Measurements from ENCODE around the gene IRF3. TPM values are rescaled to one million over a fixed set of nuclear protein-coding genes. Genes with fewer than 3 reads are reported as not detected.

Gene IRF3
- total RNA-seq, 1 experiment from 2014 or later = 65.6 TPM

GRCh38 chr19:49680421-49681351 lies 15.0 kb upstream of the IRF3 start:
- intact Hi-C loops (cut with micrococcal nuclease) = no loop called here
- DNase-seq (ENCODE audit: unreplicated experiment) = peak; percentile 83

GRCh38 chr19:49679771-49680413 lies 14.2 kb upstream of the IRF3 start:
- CTCF ChIA-PET = interaction anchor here (0.6 to 1.0 kb wide), 6 partner anchors 36 to 1287 kb away, joined by 3 to 5 read pairs (median 3); no protein-coding TSS in a partner anchor
- intact Hi-C loops (cut with micrococcal nuclease) = loop anchor here (5.0 to 10.0 kb wide), 3 partner anchors 87 to 175 kb away; partner anchors contain the start of genes AP2A1, PRR12 and PTOV1
- no peak for DNase-seq (ENCODE audit: unreplicated experiment)
- peaks cover 63% of the 10 kb centered on the region for H3K36me3 Mint-ChIP-seq (ENCODE audit: insufficient read depth, unreplicated experiment)
- H3K9me3 Mint-ChIP-seq (ENCODE audit: unreplicated experiment) = no peaks in the 10 kb centered on the region
- H3K27ac Mint-ChIP-seq (ENCODE audit: low read depth, unreplicated experiment) = peak overlapping the region; percentile 46
- H3K27me3 Mint-ChIP-seq (ENCODE audit: insufficient read depth, unreplicated experiment) = no peaks in the 10 kb centered on the region
- POLR2A ChIA-PET = interaction anchor here (0.6 to 8.4 kb wide), 9 partner anchors 15 to 197 kb away, joined by 3 to 121 read pairs (median 8); partner anchors contain the start of genes AKT1S1, AP2A1, BCL2L12 and IRF3
- H3K4me1 Mint-ChIP-seq (ENCODE audit: insufficient read depth, unreplicated experiment) = peaks cover 12% of the 10 kb centered on the region
- BruUV-seq (replicated peaks) = no TSS peak
- TF ChIP-seq, protein P1, sequence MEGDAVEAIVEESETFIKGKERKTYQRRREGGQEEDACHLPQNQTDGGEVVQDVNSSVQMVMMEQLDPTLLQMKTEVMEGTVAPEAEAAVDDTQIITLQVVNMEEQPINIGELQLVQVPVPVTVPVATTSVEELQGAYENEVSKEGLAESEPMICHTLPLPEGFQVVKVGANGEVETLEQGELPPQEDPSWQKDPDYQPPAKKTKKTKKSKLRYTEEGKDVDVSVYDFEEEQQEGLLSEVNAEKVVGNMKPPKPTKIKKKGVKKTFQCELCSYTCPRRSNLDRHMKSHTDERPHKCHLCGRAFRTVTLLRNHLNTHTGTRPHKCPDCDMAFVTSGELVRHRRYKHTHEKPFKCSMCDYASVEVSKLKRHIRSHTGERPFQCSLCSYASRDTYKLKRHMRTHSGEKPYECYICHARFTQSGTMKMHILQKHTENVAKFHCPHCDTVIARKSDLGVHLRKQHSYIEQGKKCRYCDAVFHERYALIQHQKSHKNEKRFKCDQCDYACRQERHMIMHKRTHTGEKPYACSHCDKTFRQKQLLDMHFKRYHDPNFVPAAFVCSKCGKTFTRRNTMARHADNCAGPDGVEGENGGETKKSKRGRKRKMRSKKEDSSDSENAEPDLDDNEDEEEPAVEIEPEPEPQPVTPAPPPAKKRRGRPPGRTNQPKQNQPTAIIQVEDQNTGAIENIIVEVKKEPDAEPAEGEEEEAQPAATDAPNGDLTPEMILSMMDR (IDR thresholded peaks at IDR 0.05; ENCODE audit: unreplicated experiment) = no peak
- H3K4me3 Mint-ChIP-seq (ENCODE audit: unreplicated experiment) = peak overlapping the region; percentile 96

More at GRCh38 chr19:49680421-49681351, 15.0 kb upstream of the IRF3 start:
- BruUV-seq (replicated peaks) = no TSS peak
- CTCF ChIA-PET = interaction anchor here (0.6 to 1.4 kb wide), 18 partner anchors 9 to 1288 kb away, joined by 3 to 8 read pairs (median 3); partner anchors contain the start of genes BCL2L12, IRF3 and RRAS
- Mint-ChIP-seq H3K4me1 (ENCODE audit: insufficient read depth, unreplicated experiment) (peaks cover 12% of the 10 kb centered on the region), H3K9me3 (ENCODE audit: unreplicated experiment) (no peaks in the 10 kb centered on the region), H3K27ac (ENCODE audit: low read depth, unreplicated experiment) (peak overlapping the region; percentile 46), H3K4me3 (ENCODE audit: unreplicated experiment) (no peak overlapping the region), H3K36me3 (ENCODE audit: insufficient read depth, unreplicated experiment) (peaks cover 71% of the 10 kb centered on the region), H3K27me3 (ENCODE audit: insufficient read depth, unreplicated experiment) (no peaks in the 10 kb centered on the region)
- POLR2A ChIA-PET = interaction anchor here (0.9 to 8.4 kb wide), 3 partner anchors 15 to 39 kb away, joined by 3 to 121 read pairs (median 4); partner anchors contain the start of genes BCL2L12, IRF3, RRAS and SCAF1
- TF ChIP-seq, protein P1 (IDR thresholded peaks at IDR 0.05; ENCODE audit: unreplicated experiment) = peak; percentile 95

DNA sequence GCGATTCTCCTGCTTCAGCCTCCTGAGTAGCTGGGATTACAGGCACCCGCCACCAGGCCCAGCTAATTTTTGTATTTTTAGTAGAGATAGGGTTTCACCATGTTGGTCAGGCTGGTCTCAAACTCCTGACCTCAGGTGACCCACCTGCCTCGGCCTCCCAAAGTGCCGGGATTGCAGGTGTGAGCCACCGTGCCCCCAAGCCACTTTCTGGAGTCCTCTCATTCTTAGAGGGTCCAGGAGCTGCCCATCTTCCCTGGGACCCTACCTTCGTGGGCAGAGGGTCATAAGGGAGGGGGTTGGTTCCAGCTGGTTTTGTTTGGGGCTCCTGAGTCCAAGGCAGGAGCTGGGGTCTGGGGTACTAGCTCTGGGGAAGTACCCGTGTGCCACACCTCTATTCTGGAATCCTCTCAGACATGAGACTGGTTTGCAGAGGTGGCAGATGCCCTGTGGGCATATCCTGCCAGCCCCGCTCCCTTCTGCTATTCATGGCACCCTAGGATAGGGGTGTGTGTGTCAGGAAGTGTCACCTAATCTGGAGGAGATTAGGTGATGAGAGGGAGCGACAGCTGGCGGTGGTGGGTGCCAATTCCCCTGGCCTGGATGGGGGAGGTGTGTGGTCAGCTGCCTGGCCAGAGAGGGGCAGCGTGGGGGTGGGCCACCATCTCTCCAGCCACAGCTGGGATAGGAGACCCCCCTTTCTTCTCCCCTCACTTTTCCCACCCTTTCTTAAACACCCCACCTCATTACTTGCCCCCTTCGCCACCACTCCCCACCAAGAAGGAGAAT lies 13.5 kb upstream of the IRF3 start:
- no peak for DNase-seq (ENCODE audit: unreplicated experiment)
- intact Hi-C loops (cut with micrococcal nuclease) = loop anchor here (1.0 to 10.0 kb wide), 4 partner anchors 87 to 176 kb away; partner anchors contain the start of genes AP2A1, PRR12 and PTOV1
- Mint-ChIP-seq H3K36me3 (ENCODE audit: insufficient read depth, unreplicated experiment) (peaks cover 56% of the 10 kb centered on the region), H3K4me1 (ENCODE audit: insufficient read depth, unreplicated experiment) (peaks cover 12% of the 10 kb centered on the region), H3K4me3 (ENCODE audit: unreplicated experiment) (peak overlapping the region; percentile 96), H3K9me3 (ENCODE audit: unreplicated experiment) (no peaks in the 10 kb centered on the region), H3K27me3 (ENCODE audit: insufficient read depth, unreplicated experiment) (no peaks in the 10 kb centered on the region), H3K27ac (ENCODE audit: low read depth, unreplicated experiment) (peak overlapping the region; percentile 60)
- BruUV-seq (replicated peaks) = no TSS peak
- ChIA-PET CTCF (interaction anchor here (0.5 to 1.5 kb wide), 11 partner anchors 16 to 287 kb away, joined by 3 to 5 read pairs (median 3); partner anchors contain the start of gene SCAF1), POLR2A (interaction anchor here (0.6 to 8.4 kb wide), 13 partner anchors 15 to 250 kb away, joined by 3 to 121 read pairs (median 4); partner anchors contain the start of genes AKT1S1, AP2A1, ATF5 and BCL2L12)
- TF ChIP-seq, protein P1 (IDR thresholded peaks at IDR 0.05; ENCODE audit: unreplicated experiment) = no peak
